Adipose tissue (tissue), 3 donors: ENCODE data around the gene LRRC36. TPM values are rescaled to one million over a fixed set of nuclear protein-coding genes. Genes with fewer than 3 reads are reported as not detected.

Experiments
- H3K27ac ChIP-seq: one replicate; pipeline ENCODE4 v1.5.1; 2013; ENCODE audit warnings: low read depth, low read length
- WGBS, 3 donors: extraction: QIAGEN DNeasy Blood & Tissue Kit; methylation state at CpG; one replicate each; pipeline ENCODE4 v1.1.7; 2013; 5-methylcytosine and 5-hydroxymethylcytosine counted together
- polyA plus RNA-seq, 3 donors: library from polyadenylated mRNA; stranded (reverse); fragments of 200-250 nt; gene quantifications; one replicate each; pipeline ENCODE4 v1.2.3, GENCODE V29; 2013
- donor health status: healthy with polysubstance abuse.
- donor health status: Bipolar disorder and iron deficiency.
- donor health status: healthy.

Gene LRRC36
- polyA plus RNA-seq, 3 donors: 0.15 to 1.1 (median 0.82) TPM

DNA sequence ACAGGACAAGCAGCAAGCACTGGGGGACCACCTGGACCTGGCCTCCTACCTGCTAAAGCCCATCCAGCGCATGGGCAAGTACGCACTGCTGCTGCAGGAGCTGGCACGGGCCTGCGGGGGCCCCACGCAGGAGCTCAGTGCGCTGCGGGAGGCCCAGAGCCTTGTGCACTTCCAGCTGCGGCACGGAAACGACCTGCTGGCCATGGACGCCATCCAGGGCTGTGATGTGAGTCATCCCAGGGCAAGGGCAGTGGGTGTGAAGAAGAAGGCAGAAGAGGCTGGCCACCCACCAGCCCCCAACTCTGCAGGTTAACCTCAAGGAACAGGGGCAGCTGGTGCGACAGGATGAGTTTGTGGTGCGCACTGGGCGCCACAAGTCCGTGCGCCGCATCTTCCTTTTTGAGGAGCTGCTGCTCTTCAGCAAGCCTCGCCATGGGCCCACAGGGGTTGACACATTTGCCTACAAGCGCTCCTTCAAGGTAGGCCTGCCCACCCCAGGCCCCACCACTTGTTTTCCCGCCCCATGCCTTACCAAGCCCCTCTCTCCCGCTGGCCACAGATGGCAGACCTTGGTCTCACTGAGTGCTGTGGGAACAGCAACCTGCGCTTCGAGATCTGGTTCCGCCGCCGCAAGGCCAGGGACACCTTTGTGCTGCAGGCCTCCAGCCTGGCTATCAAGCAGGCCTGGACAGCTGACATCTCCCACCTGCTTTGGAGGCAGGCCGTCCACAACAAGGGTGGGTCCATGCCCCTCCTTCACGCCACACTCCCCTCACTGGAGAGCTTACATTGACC lies 40.0 kb upstream of the LRRC36 start:
- 90 to 92% (median 92%) methylated on average over 28 of the region's 28 CpGs for WGBS, 3 donors
- H3K27ac ChIP-seq: no peak overlapping the region

DNA sequence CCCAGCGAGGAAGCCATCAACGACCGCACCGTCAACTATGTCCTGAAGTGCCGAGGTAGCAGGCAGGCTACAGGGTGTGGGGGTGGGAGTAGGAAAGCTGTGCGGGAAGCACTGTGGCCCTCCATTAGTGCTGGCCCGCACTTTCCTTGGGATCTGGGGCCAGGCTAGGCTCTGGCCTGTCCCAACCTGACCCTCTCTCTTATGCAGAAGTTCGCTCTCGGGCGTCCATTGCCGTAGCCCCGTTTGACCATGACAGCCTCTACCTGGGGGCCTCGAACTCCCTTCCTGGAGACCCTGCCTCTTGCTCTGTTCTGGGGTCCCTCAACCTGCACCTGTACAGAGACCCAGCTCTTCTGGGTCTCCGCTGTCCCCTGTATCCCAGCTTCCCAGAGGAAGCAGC lies 38.7 kb upstream of the LRRC36 start:
- 91 to 97% (median 96%) methylated on average over 9 to 14 of the region's 14 CpGs for WGBS, 3 donors
- no peak overlapping the region for H3K27ac ChIP-seq

DNA sequence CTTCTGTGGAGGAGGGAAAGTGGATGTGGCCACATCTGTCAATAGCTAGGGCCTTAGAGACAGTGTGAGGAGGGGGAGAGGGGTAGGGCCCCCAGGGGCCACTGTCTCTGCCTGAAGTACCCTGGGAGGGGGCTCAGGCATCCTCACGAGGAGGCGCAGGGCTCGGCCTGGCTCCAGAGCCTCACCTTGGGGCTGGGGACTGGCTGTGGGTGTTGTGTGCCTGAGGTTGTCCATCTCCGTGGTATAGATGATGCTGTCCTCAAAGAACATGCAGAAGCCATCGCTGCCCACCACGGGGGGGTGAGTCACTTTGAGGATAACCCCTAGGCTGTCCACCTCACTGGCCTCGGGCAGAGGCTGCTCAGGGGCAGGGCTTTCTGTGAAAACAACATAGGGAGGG lies 35.2 kb upstream of the LRRC36 start:
- WGBS, 3 donors: 83 to 91% (median 87%) methylated on average over 7 of the region's 7 CpGs

DNA sequence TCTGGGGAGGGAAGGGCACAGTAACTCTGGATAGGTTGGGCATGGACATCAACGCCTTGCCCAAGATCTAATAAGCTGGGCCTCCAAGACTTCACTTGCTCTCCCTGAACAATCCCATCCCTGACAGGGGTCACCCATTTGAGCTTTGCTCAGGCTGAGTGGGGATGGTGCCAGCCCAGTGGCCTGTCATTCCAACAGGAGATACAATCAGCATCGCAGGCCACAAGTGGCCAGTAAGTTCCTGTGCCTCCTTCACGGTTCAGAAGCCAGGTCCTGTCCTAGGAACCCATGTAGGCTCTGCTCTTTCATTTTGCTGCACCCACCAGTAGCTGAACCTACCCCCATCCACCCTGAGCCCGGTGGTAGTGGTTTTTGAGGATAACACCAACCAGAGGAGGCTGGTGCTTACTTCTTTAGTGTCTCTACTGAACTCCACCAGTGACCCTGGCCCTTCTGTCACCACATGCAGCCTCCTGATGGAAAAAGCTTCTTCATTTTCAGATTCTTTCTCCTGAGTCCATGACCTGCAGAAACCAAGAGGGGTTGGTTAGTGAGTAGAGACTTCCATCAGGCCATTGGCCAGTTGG lies 32.4 kb upstream of the LRRC36 start:
- 77 to 91% (median 89%) methylated on average over 4 of the region's 4 CpGs for WGBS, 3 donors
- no peak overlapping the region for H3K27ac ChIP-seq

More for the DNA sequence above, 35.2 kb upstream of the LRRC36 start:
- no peak overlapping the region for H3K27ac ChIP-seq

GRCh38 chr16:67294938-67295361 lies 31.7 kb upstream of the LRRC36 start:
- WGBS, 3 donors: 55 to 72% (median 61%) methylated on average over 7 of the region's 7 CpGs

DNA sequence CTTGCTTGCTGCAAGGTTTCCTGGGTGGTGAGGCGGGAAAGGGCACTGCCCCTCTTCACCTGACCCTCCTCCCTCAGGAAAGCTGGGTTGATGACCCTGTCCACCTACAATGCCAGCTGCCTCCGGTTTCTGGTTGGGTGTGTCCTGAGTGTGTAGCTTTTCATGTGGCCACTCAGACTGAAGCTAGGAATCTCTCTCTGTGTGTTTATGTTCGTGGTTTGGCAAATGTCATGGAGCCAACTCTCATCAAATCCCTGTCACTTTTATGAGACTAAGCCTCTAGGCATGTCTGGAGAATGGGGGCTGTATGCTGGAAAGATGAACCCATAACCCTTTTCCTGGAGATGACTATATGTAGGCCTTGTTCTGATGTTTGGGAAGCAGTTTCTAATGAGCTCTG lies 30.2 kb upstream of the LRRC36 start:
- WGBS, 3 donors: 49 to 67% (median 64%) methylated on average over 3 of the region's 3 CpGs
- H3K27ac ChIP-seq: no peak overlapping the region

More at GRCh38 chr16:67294938-67295361, 31.7 kb upstream of the LRRC36 start:
- no peak overlapping the region for H3K27ac ChIP-seq

- 92 to 97% (median 96%) methylated on average over 9 of the region's 9 CpGs for WGBS, 3 donors
These were observed 28.3 kb upstream of the LRRC36 start for GRCh38 chr16:67298277-67298676.

GRCh38 chr16:67299269-67299668 lies 27.3 kb upstream of the LRRC36 start:
- WGBS, 3 donors: 90 to 94% (median 94%) methylated on average over 15 of the region's 15 CpGs
- H3K27ac ChIP-seq: no peak overlapping the region

More at GRCh38 chr16:67298277-67298676, 28.3 kb upstream of the LRRC36 start:
- H3K27ac ChIP-seq: no peak overlapping the region

DNA sequence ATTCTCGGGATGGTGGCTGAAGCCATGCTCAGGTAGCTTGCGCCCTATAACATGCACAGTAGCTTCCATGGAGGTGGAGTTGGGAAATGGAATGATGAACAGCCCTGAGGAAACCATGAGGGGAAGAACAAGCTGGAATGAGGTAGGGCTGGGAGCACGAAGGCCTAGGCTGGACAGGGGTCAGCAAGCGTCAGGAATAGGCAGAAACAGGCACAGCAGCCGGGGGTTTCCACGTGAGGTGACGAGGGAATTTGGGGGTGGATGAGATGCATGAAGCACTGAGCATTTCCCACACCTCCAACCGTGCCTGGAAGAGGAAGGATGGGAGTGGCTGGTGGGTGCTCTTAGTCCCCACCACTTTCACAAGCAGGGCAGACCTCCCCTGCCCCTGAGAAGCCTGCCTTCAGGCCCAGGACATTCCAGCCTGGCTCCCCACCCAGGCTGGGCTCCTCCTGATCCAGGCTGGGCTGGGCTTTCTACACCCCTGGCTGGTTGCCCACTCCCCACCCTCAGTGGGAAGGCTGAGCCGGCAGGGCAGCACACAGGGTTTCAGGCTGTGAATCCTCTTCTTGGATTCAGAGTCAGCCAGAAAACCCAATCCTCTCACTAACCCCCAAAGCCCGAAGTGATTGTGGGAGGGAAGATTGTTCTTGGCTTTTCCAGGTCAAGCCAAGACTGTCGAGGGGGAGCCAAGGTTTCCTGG lies 25.4 kb upstream of the LRRC36 start:
- WGBS, 3 donors: 56 to 79% (median 63%) methylated on average over 11 of the region's 11 CpGs
- no peak overlapping the region for H3K27ac ChIP-seq

GRCh38 chr16:67302076-67302475 lies 24.5 kb upstream of the LRRC36 start:
- WGBS, 3 donors: 75 to 84% (median 78%) methylated on average over 7 of the region's 7 CpGs
- H3K27ac ChIP-seq: no peak overlapping the region

- no peak overlapping the region for H3K27ac ChIP-seq
- 86 to 91% (median 89%) methylated on average over 8 of the region's 8 CpGs for WGBS, 3 donors
These were observed 23.6 kb upstream of the LRRC36 start for GRCh38 chr16:67302970-67303369.

GRCh38 chr16:67304020-67304419 lies 22.6 kb upstream of the LRRC36 start:
- H3K27ac ChIP-seq: no peak overlapping the region
- WGBS, 3 donors: 68 to 94% (median 88%) methylated on average over 1 of the region's 1 CpG

DNA sequence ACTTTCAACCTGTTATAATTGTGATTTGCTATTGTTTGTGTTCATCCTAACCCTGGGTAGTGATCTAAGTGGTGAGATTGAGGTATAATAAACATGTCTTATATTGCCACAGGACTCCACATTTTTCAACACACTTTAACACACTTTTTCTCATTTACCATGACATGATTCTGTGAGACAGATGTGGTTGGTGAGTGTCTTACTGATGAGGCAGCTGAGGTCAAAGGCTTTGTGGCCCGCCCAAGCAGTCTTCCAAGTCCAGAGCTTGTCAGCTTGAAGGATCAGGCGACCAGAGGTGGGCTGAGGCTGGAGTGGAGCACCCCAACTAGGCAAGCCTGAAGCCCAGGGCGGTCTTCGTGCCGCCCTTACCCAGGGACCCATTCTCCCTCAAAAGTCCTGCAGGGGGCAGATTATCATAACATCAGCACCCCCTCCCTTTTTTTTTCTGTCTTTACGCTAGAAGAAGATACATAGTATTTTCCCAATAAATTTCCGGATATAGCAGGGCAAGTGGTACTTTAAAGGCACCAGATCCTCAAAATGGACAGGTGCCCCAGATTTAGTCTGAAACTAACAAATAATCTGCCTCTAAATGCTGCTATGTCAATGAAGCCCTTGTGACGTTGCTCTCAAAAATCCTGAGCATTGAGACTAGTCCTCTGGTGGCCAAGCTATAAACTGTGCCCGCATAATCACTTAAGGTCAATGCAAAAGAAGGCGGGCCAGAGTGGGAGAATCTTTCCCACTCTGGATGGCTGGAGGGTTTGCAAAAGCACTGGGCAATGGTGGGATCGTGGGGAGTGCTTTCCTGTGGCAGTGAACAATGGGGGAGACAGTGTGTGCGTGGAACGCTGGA lies 21.2 kb upstream of the LRRC36 start:
- H3K27ac ChIP-seq: no peak overlapping the region

DNA sequence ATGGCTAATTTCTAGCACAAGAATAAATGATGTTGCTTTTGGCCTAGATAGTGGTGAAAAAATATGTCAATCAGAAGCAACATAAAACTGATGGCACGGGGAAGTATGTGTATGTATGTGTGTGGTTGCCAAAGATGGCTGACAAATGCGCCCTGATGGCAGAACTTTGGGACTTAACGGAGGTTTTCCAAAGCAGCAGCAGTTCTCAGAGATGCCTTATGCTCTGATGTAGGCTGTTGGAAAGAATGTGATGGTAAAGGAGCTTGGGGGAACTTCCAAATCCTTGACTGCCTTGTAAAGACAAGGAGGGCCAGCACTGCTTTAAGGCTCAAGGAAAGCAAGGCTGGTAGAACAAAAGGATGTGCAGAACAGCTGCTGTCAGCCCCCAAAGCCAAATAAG lies 16.1 kb upstream of the LRRC36 start:
- H3K27ac ChIP-seq: no peak overlapping the region
- WGBS, 3 donors: 91 to 95% (median 93%) methylated on average over 3 of the region's 3 CpGs

More for the DNA sequence above, 21.2 kb upstream of the LRRC36 start:
- 87 to 92% (median 89%) methylated on average over 13 of the region's 13 CpGs for WGBS, 3 donors

DNA sequence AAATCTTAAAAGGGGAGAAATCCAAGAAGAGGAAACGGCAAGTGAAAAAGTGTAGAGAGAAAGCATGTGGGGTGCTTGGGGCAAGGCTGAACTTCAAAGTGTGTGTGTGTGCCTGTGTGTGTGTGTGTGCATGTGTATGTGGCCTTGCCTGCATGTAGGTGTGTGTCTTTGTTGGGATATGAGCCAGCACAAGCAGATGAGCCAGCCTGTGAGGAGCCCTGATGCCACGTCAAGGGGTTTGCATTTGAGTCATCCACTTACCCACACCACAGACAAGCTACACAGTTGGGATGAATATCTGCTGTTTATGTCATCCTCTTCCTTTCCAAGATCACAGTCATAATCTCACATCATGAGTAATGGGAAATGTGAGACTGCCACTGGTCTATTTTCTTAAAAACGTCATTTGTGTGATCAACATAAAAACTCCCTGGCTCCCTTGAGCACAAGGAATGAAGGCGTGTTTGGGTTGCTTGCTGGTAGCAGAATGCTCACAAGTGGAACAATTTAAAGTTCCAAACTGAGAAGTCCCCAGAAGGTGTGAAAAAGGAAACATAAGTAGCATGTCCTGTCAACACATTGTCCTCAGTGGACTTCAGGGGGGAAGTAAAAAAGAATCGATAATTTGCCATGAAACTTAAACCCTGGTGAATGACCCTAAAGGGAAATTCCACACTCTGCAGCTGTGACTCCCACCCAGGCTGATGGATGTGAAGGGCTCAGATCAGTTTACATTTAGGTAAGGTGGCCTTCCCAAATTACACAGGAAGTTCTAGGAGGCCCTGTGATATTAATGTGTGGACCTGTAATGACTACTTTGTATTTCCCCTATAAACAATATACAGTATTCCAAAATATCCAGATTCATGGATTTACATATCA lies 14.8 kb upstream of the LRRC36 start:
- WGBS, 3 donors: 52 to 73% (median 60%) methylated on average over 5 of the region's 5 CpGs
- no peak overlapping the region for H3K27ac ChIP-seq

- H3K27ac ChIP-seq: no peak overlapping the region
These were observed 13.9 kb upstream of the LRRC36 start for GRCh38 chr16:67312719-67313118.

GRCh38 chr16:67317853-67318252 lies 8.8 kb upstream of the LRRC36 start:
- no peak overlapping the region for H3K27ac ChIP-seq

DNA sequence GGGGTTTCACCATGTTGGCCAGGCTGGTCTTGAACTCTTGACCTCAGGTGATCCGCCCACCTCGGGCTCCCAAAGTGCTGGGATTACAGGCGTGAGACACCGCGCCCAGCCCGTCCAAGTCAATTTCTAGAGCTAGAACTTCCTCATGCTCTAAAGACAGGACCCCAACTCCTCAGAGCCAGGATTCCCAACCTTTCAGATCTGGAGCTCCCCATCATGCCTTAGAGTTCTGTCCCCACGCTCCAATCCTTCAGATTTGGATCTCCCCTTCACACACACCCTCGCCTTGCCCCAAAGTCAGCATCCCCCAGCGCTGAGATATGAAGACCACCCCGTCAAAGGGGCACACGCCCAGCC lies 522 bp upstream of the LRRC36 start:
- 28 to 34% (median 31%) methylated on average over 11 of the region's 11 CpGs for WGBS, 3 donors
- H3K27ac ChIP-seq: no peak overlapping the region
